Parathyroid adenoma (tissue), 2 donors: Measurements from ENCODE around the gene GCNT1.
A peak's percentile ranks its signal among the peaks of the same experiment; 100 is the strongest.
"Not testable (repeated sequence)": the region's sequence is repeated elsewhere in the genome, so short reads cannot be mapped to it uniquely, and the experiment has no call there.

Experiments used
- H2AFZ ChIP-seq: fragments of 300-600 bp; sonication (generic); one replicate; pipeline ENCODE4 v1.7.0; 2017; ENCODE audit warnings: antibody characterized with exemption, mild to moderate bottlenecking
- H3K27ac ChIP-seq: fragments of 300-600 bp; sonication (generic); one replicate; pipeline ENCODE4 v1.7.0; 2017
- H3K27me3 ChIP-seq: fragments of 300-600 bp; sonication (generic); one replicate; pipeline ENCODE4 v1.7.0; 2017; ENCODE audit warnings: low read length; ENCODE audit not compliant: control insufficient read depth, insufficient read depth
- H3K36me3 ChIP-seq: fragments of 300-600 bp; sonication (generic); one replicate; pipeline ENCODE4 v1.7.0; 2017; ENCODE audit warnings: low read length; ENCODE audit not compliant: control insufficient read depth, insufficient read depth
- H3K4me1 ChIP-seq: fragments of 300-600 bp; sonication (generic); one replicate; pipeline ENCODE4 v1.7.0; 2017; ENCODE audit warnings: control low read depth
- H3K4me2 ChIP-seq: fragments of 300-600 bp; sonication (generic); one replicate; pipeline ENCODE4 v1.7.0; 2017; ENCODE audit warnings: low read length
- H3K4me3 ChIP-seq: fragments of 300-600 bp; sonication (generic); one replicate; pipeline ENCODE4 v1.7.0; 2017; ENCODE audit warnings: low read depth, low read length
- H3K79me2 ChIP-seq: fragments of 300-600 bp; sonication (generic); one replicate; pipeline ENCODE4 v1.7.0; 2017; ENCODE audit warnings: control low read depth
- H3K9ac ChIP-seq: fragments of 300-600 bp; sonication (generic); one replicate; pipeline ENCODE4 v1.7.0; 2017; ENCODE audit warnings: mild to moderate bottlenecking
- H3K9me3 ChIP-seq: fragments of 300-600 bp; sonication (generic); one replicate; pipeline ENCODE4 v1.7.0; 2017; ENCODE audit warnings: low read length; ENCODE audit not compliant: control insufficient read depth
- TF ChIP-seq, protein P1 (sequence below): fragments of 300-600 bp; sonication (generic); IDR thresholded peaks from one replicate; pipeline ENCODE4 v1.7.0; 2017; ENCODE audit warnings: antibody characterized with exemption, mild to moderate bottlenecking
- donor health status: primary hyperparathyroidism.

The GCNT1 gene

DNA sequence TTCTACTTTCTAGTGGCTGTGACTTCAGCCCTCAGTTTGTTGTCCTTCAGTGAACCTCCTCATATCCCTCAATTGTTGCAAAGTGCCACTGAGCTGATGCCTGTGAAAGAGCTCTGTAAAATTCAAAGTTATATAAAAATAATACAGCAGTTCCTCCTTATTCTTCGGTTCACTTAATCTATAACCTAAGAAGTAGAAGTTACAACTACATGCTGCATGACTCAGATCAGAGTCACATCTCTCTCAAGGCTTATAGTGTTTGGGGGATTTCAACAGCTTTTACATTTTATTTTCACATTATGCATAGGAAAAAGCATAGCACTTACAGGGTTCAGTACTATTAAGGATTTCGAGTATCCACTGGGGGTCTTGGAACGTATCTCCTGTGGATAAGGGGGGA, 25.1 kb upstream of the GCNT1 start:
- Histone ChIP-seq H3K27me3 (no peaks in the 10 kb centered on the region), H3K27ac (no peak overlapping the region), H3K79me2 (no peaks in the 10 kb centered on the region), H3K36me3 (no peaks in the 10 kb centered on the region), H3K4me2 (no peak overlapping the region), H3K4me3 (no peak overlapping the region), H3K4me1 (no peaks in the 10 kb centered on the region), H3K9me3 (no peaks in the 10 kb centered on the region), H3K9ac (no peak overlapping the region), H2AFZ (no peak overlapping the region)
- TF ChIP-seq, protein P1, sequence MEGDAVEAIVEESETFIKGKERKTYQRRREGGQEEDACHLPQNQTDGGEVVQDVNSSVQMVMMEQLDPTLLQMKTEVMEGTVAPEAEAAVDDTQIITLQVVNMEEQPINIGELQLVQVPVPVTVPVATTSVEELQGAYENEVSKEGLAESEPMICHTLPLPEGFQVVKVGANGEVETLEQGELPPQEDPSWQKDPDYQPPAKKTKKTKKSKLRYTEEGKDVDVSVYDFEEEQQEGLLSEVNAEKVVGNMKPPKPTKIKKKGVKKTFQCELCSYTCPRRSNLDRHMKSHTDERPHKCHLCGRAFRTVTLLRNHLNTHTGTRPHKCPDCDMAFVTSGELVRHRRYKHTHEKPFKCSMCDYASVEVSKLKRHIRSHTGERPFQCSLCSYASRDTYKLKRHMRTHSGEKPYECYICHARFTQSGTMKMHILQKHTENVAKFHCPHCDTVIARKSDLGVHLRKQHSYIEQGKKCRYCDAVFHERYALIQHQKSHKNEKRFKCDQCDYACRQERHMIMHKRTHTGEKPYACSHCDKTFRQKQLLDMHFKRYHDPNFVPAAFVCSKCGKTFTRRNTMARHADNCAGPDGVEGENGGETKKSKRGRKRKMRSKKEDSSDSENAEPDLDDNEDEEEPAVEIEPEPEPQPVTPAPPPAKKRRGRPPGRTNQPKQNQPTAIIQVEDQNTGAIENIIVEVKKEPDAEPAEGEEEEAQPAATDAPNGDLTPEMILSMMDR = no peak

DNA sequence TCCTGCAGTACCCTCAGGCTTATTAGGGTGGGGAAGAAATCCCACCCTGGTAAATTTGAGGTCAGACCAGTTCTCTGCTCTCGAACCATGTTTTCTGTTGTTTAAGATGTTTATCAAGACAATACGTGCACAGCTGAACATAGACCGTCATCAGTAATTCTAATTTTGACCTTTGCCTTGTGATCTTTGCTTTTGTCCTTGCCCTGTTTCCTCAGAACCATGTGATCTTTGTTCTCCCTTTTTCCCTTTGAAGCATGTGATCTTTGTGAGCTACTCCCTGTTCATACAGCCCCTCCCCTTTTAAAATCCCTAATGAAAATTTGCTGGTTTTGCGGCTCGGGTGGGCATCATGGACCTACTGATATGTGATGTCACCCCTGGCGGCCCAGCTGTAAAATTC, 24.1 kb upstream of the GCNT1 start:
- H3K9me3 ChIP-seq, H3K27ac ChIP-seq, H3K79me2 ChIP-seq, H3K9ac ChIP-seq, H3K27me3 ChIP-seq, H3K36me3 ChIP-seq, H3K4me2 ChIP-seq, H3K4me3 ChIP-seq, H3K4me1 ChIP-seq, H2AFZ ChIP-seq: not testable (repeated sequence)

DNA sequence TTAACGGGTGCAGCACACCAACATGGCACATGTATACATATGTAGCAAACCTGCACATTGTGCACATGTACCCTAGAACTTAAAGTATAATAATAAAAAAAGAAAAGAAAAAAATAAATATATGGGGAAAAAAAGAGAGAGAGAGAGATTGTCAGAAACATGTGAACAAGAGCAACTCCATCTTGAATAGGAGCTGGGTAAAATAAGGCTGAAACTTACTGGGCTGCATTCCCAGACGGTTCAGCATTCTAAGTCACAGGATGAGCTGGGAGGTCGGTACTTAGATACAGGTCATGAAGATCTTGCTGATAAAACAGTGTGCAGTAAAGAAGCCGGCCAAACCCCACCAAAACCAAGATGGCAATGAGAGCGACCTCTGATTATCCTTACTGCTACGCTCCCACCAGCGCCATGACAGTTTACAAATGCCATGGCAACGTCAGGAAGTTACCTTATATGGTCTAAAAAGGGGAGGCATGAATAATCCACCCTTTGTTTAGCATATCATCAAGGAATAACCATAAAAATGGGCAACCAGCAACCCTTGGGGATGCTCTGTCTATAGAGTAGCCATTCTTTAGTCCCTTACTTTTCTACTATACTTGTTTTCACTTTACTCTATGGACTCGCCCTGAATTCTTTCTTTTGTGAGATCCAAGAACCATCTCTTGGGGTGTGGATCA, 21.8 kb upstream of the GCNT1 start:
- H3K4me1 ChIP-seq, H3K9me3 ChIP-seq, H2AFZ ChIP-seq, H3K27ac ChIP-seq, H3K4me2 ChIP-seq, H3K79me2 ChIP-seq, H3K27me3 ChIP-seq, H3K4me3 ChIP-seq, H3K36me3 ChIP-seq, H3K9ac ChIP-seq: not testable (repeated sequence)

DNA sequence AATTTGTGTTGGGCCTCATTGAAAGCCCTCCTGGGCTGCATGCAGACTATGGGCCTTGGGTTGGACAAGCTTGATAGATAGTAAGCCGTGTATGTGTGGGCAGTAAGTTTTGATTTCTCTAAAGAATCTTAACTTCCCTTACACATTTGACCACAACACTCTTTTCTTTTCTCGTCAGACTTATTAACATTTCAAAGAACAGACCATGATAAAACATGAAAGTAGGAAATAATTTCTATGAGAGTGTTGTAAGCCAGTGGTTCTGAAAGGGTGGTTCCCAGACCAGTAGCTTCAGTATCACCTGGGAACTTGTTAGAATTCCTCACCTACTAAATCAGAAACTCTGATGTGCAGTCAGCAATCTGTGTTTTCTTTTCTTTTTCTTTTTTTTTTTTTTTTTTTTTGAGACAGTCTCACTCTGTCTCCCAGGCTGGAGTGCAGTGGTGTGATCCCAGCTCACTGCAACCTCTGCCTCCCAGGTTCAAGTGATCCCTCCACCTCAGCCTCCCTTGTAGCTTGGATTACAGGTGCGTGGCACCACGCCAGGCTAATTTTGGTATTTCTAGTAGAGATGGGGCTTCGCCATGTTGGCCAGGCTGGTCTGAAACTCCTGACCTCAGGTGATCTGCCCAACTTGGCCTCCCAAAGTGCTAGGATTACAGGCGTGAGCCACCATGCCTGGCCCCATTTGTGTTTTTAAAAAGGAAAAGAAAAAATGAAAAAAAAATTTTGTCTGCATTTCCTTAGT, 20.0 kb upstream of the GCNT1 start:
- no peaks in the 10 kb centered on the region for H3K9me3 ChIP-seq
- no peak overlapping the region for H3K9ac ChIP-seq
- TF ChIP-seq, protein P1 = no peak
- no peak overlapping the region for H3K4me2 ChIP-seq
- no peak overlapping the region for H2AFZ ChIP-seq
- no peak overlapping the region for H3K27ac ChIP-seq
- no peaks in the 10 kb centered on the region for H3K36me3 ChIP-seq
- peaks cover 10% of the 10 kb centered on the region for H3K4me1 ChIP-seq
- no peaks in the 10 kb centered on the region for H3K79me2 ChIP-seq
- H3K27me3 ChIP-seq = no peaks in the 10 kb centered on the region
- no peak overlapping the region for H3K4me3 ChIP-seq

DNA sequence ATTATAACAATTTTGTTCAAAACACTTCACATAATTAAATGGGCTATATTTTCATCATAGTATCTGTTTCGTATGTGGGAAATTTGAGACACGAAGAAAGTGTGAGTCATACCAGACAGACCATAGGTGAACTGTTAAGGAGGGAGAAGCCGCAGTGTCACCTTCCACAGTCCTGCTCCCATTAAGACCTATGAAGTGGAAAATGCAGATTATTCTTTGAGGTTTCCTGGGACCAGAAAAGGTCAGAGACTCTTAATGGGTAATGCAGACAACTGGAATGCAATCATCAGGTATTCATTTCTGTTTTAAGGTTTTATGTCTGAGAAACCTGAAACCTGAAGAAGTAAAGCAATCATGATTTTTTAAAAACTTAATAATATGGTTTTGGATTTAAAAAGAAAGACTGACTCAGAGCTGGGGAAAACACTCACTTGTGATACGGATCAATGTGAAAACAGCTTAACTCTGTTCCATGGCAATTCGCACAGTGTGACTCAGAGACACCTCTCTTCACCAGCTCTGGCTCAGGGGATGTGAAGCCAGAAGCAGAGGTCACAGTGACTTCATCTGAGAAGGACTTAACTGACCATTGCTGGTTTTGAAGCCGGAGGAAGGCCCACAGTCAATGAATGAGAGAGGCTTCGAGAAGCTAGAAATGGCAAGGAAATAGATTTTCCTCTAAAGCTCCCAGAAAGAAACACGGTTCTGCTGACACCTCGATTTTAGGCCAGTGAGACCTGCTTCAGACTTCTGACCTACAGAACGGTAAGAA, 17.2 kb upstream of the GCNT1 start:
- peak overlapping the region; percentile 70 for H2AFZ ChIP-seq
- H3K4me2 ChIP-seq = no peak overlapping the region
- no peaks in the 10 kb centered on the region for H3K27me3 ChIP-seq
- no peak overlapping the region for H3K9ac ChIP-seq
- H3K4me1 ChIP-seq = peaks cover 23% of the 10 kb centered on the region
- no peaks in the 10 kb centered on the region for H3K9me3 ChIP-seq
- H3K4me3 ChIP-seq = no peak overlapping the region
- H3K36me3 ChIP-seq = no peaks in the 10 kb centered on the region
- TF ChIP-seq, protein P1 = no peak
- H3K27ac ChIP-seq = peak overlapping the region; percentile 88
- H3K79me2 ChIP-seq = no peaks in the 10 kb centered on the region
